Peyer's patch (tissue), 4 donors: ENCODE measurements around the gene PASK. TPM values are rescaled to one million over a fixed set of nuclear protein-coding genes. Genes with fewer than 3 reads are reported as not detected.

Source experiments
- DNase-seq, 3 donors: peaks; one replicate each; pipeline ENCODE4 v3.0.0-alpha.2; 2017 to 2019
- H3K27ac ChIP-seq, 4 donors: fragments of 200-600 bp; sonication (generic); one replicate each; pipeline ENCODE4 v1.5.1; 2016 to 2019
- H3K27me3 ChIP-seq, 2 donors: fragments of 200-600 bp; sonication (generic); one replicate each; pipeline ENCODE4 v1.5.1; 2019
- H3K36me3 ChIP-seq, 3 donors: fragments of 200-600 bp; sonication (generic); one replicate each; pipeline ENCODE4 v1.5.1; 2016 to 2019
- H3K4me1 ChIP-seq, 4 donors: fragments of 200-600 bp; sonication (generic); one replicate each; pipeline ENCODE4 v1.5.1; 2016 to 2019
- H3K4me3 ChIP-seq, 4 donors: fragments of 200-600 bp; sonication (generic); 1 replicate in 3 of 4; 2 replicates in 1 of 4; pipeline ENCODE4 v1.5.1; 2016 to 2019; ENCODE audit warnings: mild to moderate bottlenecking in 1 of 4
- H3K9me3 ChIP-seq, 4 donors: fragments of 200-600 bp; sonication (generic); one replicate each; pipeline ENCODE4 v1.5.1; 2016 to 2019; ENCODE audit warnings: mild to moderate bottlenecking in 1 of 4
- POLR2A ChIP-seq, 2 donors: fragments of 450-650 bp; IDR thresholded peaks; one replicate each; pipeline ENCODE4 v1.5.1; 2017; ENCODE audit warnings: antibody characterized with exemption in 2 of 2, mild to moderate bottlenecking in 2 of 2, moderate library complexity in 2 of 2
- small RNA-seq, 2 donors: library from RNA; depleted of rRNA; stranded (forward); fragments of <200 nt; gene quantifications; one replicate each; pipeline ENCODE3, GENCODE V24; 2016
- total RNA-seq, 4 donors: library from RNA; depleted of rRNA; stranded (reverse); fragments of >200 nt; gene quantifications; one replicate each; pipeline ENCODE4 v1.1.0, GENCODE V29; 2016
- TF ChIP-seq, protein P1 (sequence below), 6 experiments: fragments of 450-650 bp in 4 of 6; fragments of 200-600 bp in 2 of 6; sonication (generic) in 1 of 6; IDR thresholded peaks; one replicate each; pipeline ENCODE4 v1.5.1; 2017 to 2019; ENCODE audit warnings: antibody characterized with exemption in 6 of 6, mild to moderate bottlenecking in 3 of 6, moderate library complexity in 1 of 6

Gene PASK
- total RNA-seq, 4 donors from 2014 or later: 12.1 to 790 (median 26.7) TPM

DNA sequence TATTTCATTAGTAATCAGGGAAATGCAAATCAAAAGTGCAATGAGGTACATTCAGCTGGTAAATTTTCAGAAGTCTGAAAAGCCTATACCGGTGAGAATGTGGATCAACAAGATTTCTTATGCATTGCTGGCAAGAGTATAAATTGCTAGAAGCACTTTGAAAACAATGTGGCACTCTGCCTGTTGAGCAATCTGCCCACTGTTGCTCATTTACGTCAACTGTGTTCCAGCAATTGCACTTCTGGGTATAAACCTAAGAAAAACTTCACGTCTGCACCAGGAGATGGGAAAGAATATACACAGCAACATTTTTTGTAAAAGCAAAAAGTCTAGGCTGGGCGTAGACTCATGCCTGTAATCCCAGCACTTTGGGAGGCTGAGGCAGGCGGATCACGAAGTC is 88.0 kb downstream of the PASK start:
- DNase-seq: peak in 1 of 3 donors; percentile 10

More for the DNA sequence above, 88.0 kb downstream of the PASK start:
- Histone ChIP-seq H3K27me3 (no peaks in the 10 kb centered on the region), H3K27ac (no peak overlapping the region), H3K4me1 (peaks cover 0 to 5% (median 2%) of the 10 kb centered on the region in 4 donors), H3K9me3 (no peaks in the 10 kb centered on the region), H3K4me3 (no peak overlapping the region), H3K36me3 (no peaks in the 10 kb centered on the region)
- no peak for TF ChIP-seq POLR2A (IDR thresholded peaks at IDR 0.05)
- TF ChIP-seq, protein P1, sequence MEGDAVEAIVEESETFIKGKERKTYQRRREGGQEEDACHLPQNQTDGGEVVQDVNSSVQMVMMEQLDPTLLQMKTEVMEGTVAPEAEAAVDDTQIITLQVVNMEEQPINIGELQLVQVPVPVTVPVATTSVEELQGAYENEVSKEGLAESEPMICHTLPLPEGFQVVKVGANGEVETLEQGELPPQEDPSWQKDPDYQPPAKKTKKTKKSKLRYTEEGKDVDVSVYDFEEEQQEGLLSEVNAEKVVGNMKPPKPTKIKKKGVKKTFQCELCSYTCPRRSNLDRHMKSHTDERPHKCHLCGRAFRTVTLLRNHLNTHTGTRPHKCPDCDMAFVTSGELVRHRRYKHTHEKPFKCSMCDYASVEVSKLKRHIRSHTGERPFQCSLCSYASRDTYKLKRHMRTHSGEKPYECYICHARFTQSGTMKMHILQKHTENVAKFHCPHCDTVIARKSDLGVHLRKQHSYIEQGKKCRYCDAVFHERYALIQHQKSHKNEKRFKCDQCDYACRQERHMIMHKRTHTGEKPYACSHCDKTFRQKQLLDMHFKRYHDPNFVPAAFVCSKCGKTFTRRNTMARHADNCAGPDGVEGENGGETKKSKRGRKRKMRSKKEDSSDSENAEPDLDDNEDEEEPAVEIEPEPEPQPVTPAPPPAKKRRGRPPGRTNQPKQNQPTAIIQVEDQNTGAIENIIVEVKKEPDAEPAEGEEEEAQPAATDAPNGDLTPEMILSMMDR (IDR thresholded peaks at IDR 0.05): no peak

Small RNA genes within 50 kb of the gene (small RNA-seq; reads per million reads assigned to genes)
- 0 reads per million in 2 donors for gene AC005237.2

Other genes with a start within 250 kb of the PASK start
- under 1 TPM in 2 of 4 donors, not detected in 2; 0.27 to 0.83 TPM for gene CROCC2, start 243.1 kb downstream of the PASK start, total RNA-seq
- 10 to 100 TPM in 3 of 4 donors, 1 to 10 TPM in 1; 6.8 to 83.3 (median 25.2) TPM for gene SNED1, start 150.9 kb downstream of the PASK start, total RNA-seq
- gene MTERF4, start 47.2 kb downstream of the PASK start, total RNA-seq: 10 to 100 TPM; 28.9 to 55.4 (median 47.9) TPM
- 10 to 100 TPM; 13.2 to 44.0 (median 28.1) TPM for gene PPP1R7, start 995 bp upstream of the PASK start, total RNA-seq
- gene ANO7, start 39.2 kb upstream of the PASK start, total RNA-seq: 100 to 1,000 TPM in 3 of 4 donors, 10 to 100 TPM in 1; 89.1 to 188 (median 102) TPM
- gene HDLBP, start 166.2 kb upstream of the PASK start, total RNA-seq: 100 to 1,000 TPM; 361 to 651 (median 454) TPM
- gene SEPTIN2, start 166.5 kb upstream of the PASK start, total RNA-seq: 100 to 1,000 TPM; 175 to 281 (median 193) TPM
- gene FARP2, start 206.8 kb upstream of the PASK start, total RNA-seq: 100 to 1,000 TPM; 107 to 169 (median 140) TPM